ENCODE data around the gene KPNA3.

DNA sequence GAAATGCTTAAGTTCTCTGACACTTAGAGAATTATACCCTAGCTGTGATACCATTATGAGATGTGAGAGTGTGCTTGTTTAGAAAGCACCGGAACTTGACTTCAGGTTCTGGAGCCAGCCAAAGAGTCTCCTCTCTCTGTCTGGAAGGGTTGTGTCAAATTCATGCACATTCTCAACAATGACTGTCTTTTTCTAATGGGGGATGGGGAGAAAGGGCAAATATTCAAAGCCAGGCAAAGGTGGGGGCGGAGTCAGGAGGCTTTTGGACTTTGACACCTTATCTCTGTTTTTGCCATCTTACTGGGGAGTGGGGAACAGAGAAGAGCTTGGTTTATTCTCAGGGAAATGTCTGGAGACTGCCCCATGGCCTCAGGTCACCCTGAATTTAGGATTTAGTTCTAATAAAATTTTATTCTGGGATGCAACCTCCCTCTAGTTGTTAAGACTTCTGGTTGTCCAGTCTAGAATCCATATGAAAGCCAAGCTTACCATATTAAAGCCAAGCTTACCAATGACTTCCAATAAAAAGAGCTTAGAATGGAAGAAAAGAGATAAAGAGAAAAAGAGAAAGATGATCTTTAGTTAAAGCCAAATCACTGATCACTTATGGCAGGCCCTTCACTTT is 28.2 kb upstream of the KPNA3 start:
- TF ChIP-seq EZH2 (IDR thresholded peaks at IDR 0.05; ENCODE audit: borderline replicate concordance, insufficient read depth, low read length, poor library complexity, severe bottlenecking) (no peak), CTCF (IDR thresholded peaks at IDR 0.05; ENCODE audit: poor library complexity, severe bottlenecking) (no peak), RAD21 (conservative IDR thresholded peaks at IDR 0.05) (no peak), TAF1 (IDR thresholded peaks at IDR 0.05; ENCODE audit: low read depth) (no peak)
